ENCODE data around the gene SLC9A4.

DNA sequence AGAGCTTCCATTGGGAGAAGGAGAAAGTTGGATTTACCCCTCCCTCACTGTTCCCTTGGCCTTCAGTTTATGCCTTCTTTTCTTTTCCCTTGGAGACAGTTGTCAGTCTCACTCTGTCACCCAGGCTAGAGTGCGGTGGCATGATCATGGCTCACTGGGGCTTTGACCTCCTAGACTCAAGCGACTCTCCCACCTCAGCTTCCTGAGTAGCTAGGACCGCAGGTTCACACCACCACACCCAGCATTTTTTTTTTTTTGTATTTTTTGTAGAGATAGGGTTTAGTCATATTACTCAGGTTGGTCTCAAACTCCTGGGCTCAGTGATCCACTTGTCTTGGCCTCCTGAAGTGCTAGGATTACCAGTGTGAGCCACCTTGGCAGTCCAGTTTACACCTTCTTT lies 49.9 kb downstream of the SLC9A4 start:
- TF ChIP-seq, protein P1, sequence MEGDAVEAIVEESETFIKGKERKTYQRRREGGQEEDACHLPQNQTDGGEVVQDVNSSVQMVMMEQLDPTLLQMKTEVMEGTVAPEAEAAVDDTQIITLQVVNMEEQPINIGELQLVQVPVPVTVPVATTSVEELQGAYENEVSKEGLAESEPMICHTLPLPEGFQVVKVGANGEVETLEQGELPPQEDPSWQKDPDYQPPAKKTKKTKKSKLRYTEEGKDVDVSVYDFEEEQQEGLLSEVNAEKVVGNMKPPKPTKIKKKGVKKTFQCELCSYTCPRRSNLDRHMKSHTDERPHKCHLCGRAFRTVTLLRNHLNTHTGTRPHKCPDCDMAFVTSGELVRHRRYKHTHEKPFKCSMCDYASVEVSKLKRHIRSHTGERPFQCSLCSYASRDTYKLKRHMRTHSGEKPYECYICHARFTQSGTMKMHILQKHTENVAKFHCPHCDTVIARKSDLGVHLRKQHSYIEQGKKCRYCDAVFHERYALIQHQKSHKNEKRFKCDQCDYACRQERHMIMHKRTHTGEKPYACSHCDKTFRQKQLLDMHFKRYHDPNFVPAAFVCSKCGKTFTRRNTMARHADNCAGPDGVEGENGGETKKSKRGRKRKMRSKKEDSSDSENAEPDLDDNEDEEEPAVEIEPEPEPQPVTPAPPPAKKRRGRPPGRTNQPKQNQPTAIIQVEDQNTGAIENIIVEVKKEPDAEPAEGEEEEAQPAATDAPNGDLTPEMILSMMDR (IDR thresholded peaks at IDR 0.05) = no peak
- TF ChIP-seq POLR2AphosphoS5 (IDR thresholded peaks at IDR 0.05) = no peak
- no peak for TF ChIP-seq POLR2A (IDR thresholded peaks at IDR 0.05)
